Hematopoietic multipotent progenitor cell treated with erythropoietin and hydrocortisone succinate and interleukin-3 and kit ligand, for 8 days (in vitro differentiated cells): Measurements from ENCODE around the gene KIAA0586.
"Not testable (repeated sequence)": the region's sequence is repeated elsewhere in the genome, so short reads cannot be mapped to it uniquely, and the experiment has no call there.

Experiments used
- DNase-seq: peaks from one replicate; pipeline ENCODE4 v3.0.0-alpha.2; 2015

The KIAA0586 gene

GRCh38 chr14:58427281-58428117 is at the start of gene KIAA0586, which contains the start of gene TIMM9:
TSS of gene KIAA0586 (plus strand) at chr14:58427719. CDS start at chr14:58428265, 546 bp downstream.
TSS of gene TIMM9 (minus strand) at chr14:58427531. CDS start at chr14:58411945, 15,586 bp downstream.
- DNase-seq, result peak; percentile 100

GRCh38 chr14:58390830-58391229 is 36.7 kb upstream of the KIAA0586 start:
- no peak for DNase-seq

- DNase-seq, result no peak
These were observed 32.0 kb upstream of the KIAA0586 start for GRCh38 chr14:58395562-58395811.

GRCh38 chr14:58395812-58396788 is 31.4 kb upstream of the KIAA0586 start, which contains the start of gene TOMM20L:
TSS of gene TOMM20L (plus strand) at chr14:58395930. CDS start at chr14:58395958, 28 bp downstream.
- peak; percentile 80 for DNase-seq

- DNase-seq, result no peak
These were observed 30.4 kb upstream of the KIAA0586 start for GRCh38 chr14:58397156-58397555.

- no peak for DNase-seq
These were observed 29.0 kb upstream of the KIAA0586 start for GRCh38 chr14:58398495-58398894.

GRCh38 chr14:58398895-58399294 is 28.6 kb upstream of the KIAA0586 start:
- DNase-seq, result no peak

- no peak for DNase-seq
These were observed 25.9 kb upstream of the KIAA0586 start for GRCh38 chr14:58401587-58401986.

GRCh38 chr14:58408681-58409215 is 18.8 kb upstream of the KIAA0586 start:
- DNase-seq, result no peak

- DNase-seq, result peak; percentile 86
These were observed 12.7 kb upstream of the KIAA0586 start for GRCh38 chr14:58414845-58415244.

- no peak for DNase-seq
These were observed 11.6 kb upstream of the KIAA0586 start for GRCh38 chr14:58415636-58416547.

- DNase-seq, result not testable (repeated sequence)
These were observed 10.6 kb upstream of the KIAA0586 start for GRCh38 chr14:58416934-58417333.

- DNase-seq, result peak; percentile 81
These were observed 744 bp upstream of the KIAA0586 start for GRCh38 chr14:58426670-58427280.

- DNase-seq, result peak; percentile 76
These were observed 682 bp downstream of the KIAA0586 start for GRCh38 chr14:58428118-58428683.

GRCh38 chr14:58430156-58430555 is 2.6 kb downstream of the KIAA0586 start:
- peak; percentile 25 for DNase-seq

- DNase-seq, result no peak
These were observed 12.0 kb downstream of the KIAA0586 start for GRCh38 chr14:58439476-58439875.

GRCh38 chr14:58444627-58445026 is 17.1 kb downstream of the KIAA0586 start:
- DNase-seq, result no peak

GRCh38 chr14:58455593-58456265 is 28.2 kb downstream of the KIAA0586 start:
- no peak for DNase-seq

GRCh38 chr14:58460772-58461171 is 33.3 kb downstream of the KIAA0586 start:
- no peak for DNase-seq

GRCh38 chr14:58463147-58463546 is 35.6 kb downstream of the KIAA0586 start:
- no peak for DNase-seq

- no peak for DNase-seq
These were observed 37.1 kb downstream of the KIAA0586 start for GRCh38 chr14:58464652-58465051.
